Measurements from ENCODE around the gene PGAP2.

DNA sequence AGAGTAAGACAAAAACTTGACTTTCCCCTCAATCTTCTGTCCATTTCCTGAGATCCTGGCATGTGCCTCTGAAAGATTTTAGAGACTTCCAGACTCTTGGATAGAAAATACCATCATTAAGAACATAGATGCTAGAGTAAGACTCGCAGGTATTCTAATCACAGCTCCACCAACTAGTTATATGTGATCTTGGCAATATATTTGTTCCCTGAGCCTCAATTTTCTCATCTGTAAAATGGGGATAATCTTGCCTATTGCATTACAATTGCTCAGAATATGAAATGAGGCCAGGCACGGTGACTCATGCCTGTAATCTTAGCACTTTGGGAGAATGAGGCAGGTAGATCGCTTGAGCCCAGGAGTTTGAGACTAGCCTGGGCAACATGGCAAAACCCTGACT, 21.7 kb downstream of the PGAP2 start:
- no peak for TF ChIP-seq POLR2A (IDR thresholded peaks at IDR 0.05)
- TF ChIP-seq, protein P1, sequence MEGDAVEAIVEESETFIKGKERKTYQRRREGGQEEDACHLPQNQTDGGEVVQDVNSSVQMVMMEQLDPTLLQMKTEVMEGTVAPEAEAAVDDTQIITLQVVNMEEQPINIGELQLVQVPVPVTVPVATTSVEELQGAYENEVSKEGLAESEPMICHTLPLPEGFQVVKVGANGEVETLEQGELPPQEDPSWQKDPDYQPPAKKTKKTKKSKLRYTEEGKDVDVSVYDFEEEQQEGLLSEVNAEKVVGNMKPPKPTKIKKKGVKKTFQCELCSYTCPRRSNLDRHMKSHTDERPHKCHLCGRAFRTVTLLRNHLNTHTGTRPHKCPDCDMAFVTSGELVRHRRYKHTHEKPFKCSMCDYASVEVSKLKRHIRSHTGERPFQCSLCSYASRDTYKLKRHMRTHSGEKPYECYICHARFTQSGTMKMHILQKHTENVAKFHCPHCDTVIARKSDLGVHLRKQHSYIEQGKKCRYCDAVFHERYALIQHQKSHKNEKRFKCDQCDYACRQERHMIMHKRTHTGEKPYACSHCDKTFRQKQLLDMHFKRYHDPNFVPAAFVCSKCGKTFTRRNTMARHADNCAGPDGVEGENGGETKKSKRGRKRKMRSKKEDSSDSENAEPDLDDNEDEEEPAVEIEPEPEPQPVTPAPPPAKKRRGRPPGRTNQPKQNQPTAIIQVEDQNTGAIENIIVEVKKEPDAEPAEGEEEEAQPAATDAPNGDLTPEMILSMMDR (IDR thresholded peaks at IDR 0.05), result no peak

Data from lower leg skin (tissue), 3 donors.